LNCaP clone FGC (cell line): Measurements from ENCODE around the gene AGR3.

Experiments used
- DNase-seq: peaks from one replicate; pipeline ENCODE4 v3.0.0-alpha.2; 2011; ENCODE audit warnings: low read depth
- H3K4me3 ChIP-seq: 2 replicates; pipeline ENCODE4 v1.5.1; 2011; ENCODE audit warnings: mild to moderate bottlenecking, low read depth, low read length, control low read depth
- CTCF ChIP-seq: IDR thresholded peaks from 2 replicates; pipeline ENCODE4 v1.5.1; 2012; ENCODE audit warnings: mild to moderate bottlenecking; ENCODE audit not compliant: control insufficient read depth, insufficient read depth; ENCODE audit errors: extremely low read depth

AGR3 gene

GRCh38 chr7:16921644-16922257 lies 40.0 kb upstream of the AGR3 start:
- TF ChIP-seq CTCF, result no peak
- peak; percentile 33 for DNase-seq
- no peak overlapping the region for H3K4me3 ChIP-seq

DNA sequence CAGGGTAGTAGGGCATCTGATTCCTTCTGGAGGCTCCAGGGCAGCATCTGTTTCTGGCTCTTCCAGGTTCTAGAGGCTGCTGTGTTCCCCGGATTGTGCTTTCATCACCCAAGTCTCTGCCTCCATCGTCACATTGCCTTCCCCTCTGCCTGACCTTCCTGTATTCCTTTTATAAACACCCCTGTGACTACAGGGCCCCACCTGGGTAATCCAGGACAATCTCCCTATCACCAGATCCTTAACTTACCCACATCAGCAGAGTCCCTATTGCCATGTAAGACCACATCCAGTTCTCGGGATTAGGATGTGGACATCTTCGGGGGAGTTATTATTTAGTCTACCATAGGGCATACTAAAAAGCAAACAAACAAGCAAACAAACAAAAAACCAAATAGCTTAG lies 39.4 kb upstream of the AGR3 start:
- TF ChIP-seq CTCF, result no peak
- no peak overlapping the region for H3K4me3 ChIP-seq
- no peak for DNase-seq

- TF ChIP-seq CTCF, result no peak
- no peak for DNase-seq
- no peak overlapping the region for H3K4me3 ChIP-seq
Measured at GRCh38 chr7:16919440-16919839, 37.7 kb upstream of the AGR3 start.

DNA sequence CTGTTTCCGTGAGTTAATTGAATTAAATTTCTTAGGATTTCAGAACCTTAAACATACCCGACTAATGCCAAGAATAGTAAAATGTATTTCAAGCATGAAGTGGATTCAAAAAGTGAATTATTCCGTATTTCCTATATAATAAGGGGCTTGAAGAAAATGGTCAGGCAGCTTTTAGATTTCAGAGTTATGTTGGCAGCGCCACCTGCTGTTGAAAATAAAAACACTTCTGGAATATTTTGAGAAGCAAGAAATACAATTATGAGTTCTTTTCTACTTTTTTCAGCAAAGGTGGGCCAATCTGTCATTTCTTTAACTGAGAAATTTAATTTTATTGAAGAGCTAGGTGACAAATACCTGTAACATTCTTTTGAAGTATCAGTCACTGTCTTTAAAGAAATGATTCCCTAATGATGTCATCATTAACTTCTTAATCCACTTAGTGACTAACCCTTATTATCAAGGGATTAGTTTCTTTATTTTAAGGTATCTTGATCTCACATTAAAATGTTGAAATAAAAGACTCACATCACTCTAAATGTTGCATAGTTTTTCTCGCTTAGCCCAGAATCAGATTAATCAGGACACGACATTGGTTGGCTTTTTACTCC lies 36.6 kb upstream of the AGR3 start:
- peak; percentile 32 for TF ChIP-seq CTCF
- no peak for DNase-seq
- no peak overlapping the region for H3K4me3 ChIP-seq

DNA sequence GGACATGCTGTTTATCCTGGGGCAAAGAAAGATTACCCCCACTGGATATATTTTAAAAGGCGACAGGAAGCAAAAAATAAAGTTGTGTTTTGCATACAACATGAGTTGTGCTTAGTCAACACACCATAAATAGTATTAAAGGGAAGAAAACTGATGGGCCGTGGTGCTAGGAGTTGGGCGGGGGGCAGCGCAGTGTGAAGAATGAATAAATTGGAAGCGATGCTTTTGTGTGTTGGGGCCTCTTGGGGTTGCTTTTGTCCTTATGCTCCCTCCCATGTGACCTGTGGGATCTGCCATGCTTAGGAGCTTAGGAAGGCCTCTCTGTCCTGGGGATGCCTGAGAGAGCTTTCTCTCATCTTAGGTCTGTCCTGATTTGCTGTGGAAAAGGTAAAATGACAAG lies 35.0 kb upstream of the AGR3 start:
- TF ChIP-seq CTCF, result no peak
- no peak for DNase-seq
- no peak overlapping the region for H3K4me3 ChIP-seq

DNA sequence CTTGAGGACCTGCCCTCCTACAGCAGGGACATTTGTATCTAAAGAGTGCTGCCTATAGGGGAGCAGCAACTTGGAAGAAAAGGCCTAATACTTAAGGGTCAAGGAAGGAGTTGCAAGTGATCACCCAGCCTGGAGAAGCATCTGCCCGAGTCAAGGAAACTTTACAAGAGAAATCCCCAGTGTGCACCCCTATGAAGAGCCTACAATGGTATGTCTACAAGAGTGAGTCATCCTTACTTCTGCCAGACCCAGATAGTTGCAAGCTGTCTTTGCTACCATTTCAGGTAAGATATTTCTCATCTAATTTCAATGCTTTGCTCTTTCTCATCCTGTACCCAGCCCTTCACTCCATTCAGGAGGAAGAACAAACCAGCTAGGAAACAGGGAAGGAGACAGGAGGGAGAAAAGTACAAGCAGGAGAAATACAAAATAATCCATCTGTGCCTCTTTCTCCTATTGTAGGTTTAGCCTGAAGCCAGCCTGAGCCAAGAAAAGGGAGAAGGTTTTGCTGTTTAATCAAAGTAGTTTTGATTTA lies 34.4 kb upstream of the AGR3 start:
- DNase-seq, result no peak

More for the DNA sequence above, 34.4 kb upstream of the AGR3 start:
- TF ChIP-seq CTCF, result no peak
- no peak overlapping the region for H3K4me3 ChIP-seq
